Measurements from ENCODE around the gene RAB20. TPM values are rescaled to one million over a fixed set of nuclear protein-coding genes. Genes with fewer than 3 reads are reported as not detected.

Gene RAB20
- total and polyA plus RNA-seq, 9 donors, result 14.5 to 32.6 (median 22.0) TPM

DNA sequence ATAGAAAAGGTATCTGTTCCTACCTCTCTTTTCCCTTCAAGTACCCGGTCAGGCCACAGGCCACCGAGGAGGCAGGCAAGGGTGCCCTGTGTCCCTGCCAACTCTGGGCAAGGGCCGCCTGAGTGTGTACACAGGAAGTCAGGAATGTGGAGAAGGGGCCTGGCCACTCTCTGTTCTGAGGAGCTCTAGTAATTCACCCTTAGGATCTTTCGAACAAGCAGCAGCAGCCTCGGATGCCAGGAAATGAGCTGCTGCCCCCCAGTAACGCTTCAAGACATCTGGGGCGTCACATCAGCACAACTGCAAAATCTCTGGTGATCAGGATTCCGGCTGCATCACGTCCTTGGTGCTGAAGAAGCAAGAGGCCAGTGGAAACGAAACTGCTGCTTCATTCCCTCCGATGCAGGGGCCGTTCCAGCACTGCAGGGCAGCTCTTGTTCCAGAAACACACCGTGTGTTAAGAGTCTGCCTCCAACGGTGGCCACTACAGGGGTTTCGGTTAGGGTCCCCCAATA, 2.0 kb downstream of the RAB20 start:
- intact Hi-C loops (cut with DNase I), result no loop called here
- 7 to 33% (median 10%) methylated on average over 8 to 15 of the region's 15 CpGs for WGBS, 3 donors
- peak overlapping the region; percentile 15 to 95 for H3K27ac ChIP-seq
- no peaks in the 10 kb centered on the region for H3K27me3 ChIP-seq
- H3K36me3 ChIP-seq, result no peaks in the 10 kb centered on the region
- no peak for TF ChIP-seq POLR2A (IDR thresholded peaks at IDR 0.05)
- TF ChIP-seq EP300 (IDR thresholded peaks at IDR 0.05), result no peak
- TF ChIP-seq, protein P1, sequence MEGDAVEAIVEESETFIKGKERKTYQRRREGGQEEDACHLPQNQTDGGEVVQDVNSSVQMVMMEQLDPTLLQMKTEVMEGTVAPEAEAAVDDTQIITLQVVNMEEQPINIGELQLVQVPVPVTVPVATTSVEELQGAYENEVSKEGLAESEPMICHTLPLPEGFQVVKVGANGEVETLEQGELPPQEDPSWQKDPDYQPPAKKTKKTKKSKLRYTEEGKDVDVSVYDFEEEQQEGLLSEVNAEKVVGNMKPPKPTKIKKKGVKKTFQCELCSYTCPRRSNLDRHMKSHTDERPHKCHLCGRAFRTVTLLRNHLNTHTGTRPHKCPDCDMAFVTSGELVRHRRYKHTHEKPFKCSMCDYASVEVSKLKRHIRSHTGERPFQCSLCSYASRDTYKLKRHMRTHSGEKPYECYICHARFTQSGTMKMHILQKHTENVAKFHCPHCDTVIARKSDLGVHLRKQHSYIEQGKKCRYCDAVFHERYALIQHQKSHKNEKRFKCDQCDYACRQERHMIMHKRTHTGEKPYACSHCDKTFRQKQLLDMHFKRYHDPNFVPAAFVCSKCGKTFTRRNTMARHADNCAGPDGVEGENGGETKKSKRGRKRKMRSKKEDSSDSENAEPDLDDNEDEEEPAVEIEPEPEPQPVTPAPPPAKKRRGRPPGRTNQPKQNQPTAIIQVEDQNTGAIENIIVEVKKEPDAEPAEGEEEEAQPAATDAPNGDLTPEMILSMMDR (IDR thresholded peaks at IDR 0.05), result no peak
- peaks cover 6% of the 10 kb centered on the region for H3K4me1 ChIP-seq (ENCODE audit: insufficient read depth)
- H3K9me3 ChIP-seq, result no peaks in the 10 kb centered on the region
- DNase-seq, result peak; percentile 48 to 67 (median 57)
- H3K4me3 ChIP-seq, result peak overlapping the region; percentile 1

GRCh38 chr13:110557610-110558305, 3.8 kb downstream of the RAB20 start:
- intact Hi-C loops (cut with DNase I), result no loop called here
- TF ChIP-seq, protein P1 (IDR thresholded peaks at IDR 0.05), result no peak
- TF ChIP-seq POLR2A (IDR thresholded peaks at IDR 0.05) (no peak), EP300 (IDR thresholded peaks at IDR 0.05) (no peak)
- no peak overlapping the region for H3K27ac ChIP-seq

DNA sequence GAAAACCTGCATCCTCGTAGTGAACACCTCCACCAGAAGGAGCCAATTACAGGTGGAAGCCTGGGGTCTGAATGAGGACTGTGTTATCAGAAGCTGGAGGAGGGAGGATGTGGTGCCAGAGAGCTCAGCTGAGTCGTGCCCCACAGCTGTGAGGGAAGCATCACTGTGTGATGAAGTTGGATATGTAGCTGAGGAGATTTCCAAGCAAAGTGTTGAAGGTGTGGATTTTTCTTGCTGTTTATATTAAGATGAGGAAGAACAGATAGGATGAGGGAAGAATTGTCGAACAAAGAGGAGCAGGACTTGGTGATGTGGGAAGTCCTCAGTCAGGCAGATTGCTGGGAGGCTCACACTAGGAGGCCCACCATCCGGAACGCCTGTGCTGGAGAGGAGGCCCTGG, 4.4 kb downstream of the RAB20 start:
- Histone ChIP-seq H3K27me3 (no peaks in the 10 kb centered on the region), H3K9me3 (no peaks in the 10 kb centered on the region), H3K4me3 (no peak overlapping the region), H3K27ac (no peak overlapping the region), H3K4me1 (ENCODE audit: insufficient read depth) (peaks cover 3% of the 10 kb centered on the region), H3K36me3 (no peaks in the 10 kb centered on the region)
- 90 to 97% (median 92%) methylated on average over 5 of the region's 5 CpGs for WGBS, 3 donors
- no peak for DNase-seq
- intact Hi-C loops (cut with DNase I), result no loop called here
- TF ChIP-seq POLR2A (IDR thresholded peaks at IDR 0.05) (no peak), EP300 (IDR thresholded peaks at IDR 0.05) (no peak)
- TF ChIP-seq, protein P1 (IDR thresholded peaks at IDR 0.05), result no peak

More at GRCh38 chr13:110557610-110558305, 3.8 kb downstream of the RAB20 start:
- peaks cover 5% of the 10 kb centered on the region for H3K4me1 ChIP-seq (ENCODE audit: insufficient read depth)
- 90 to 96% (median 95%) methylated on average over 23 of the region's 23 CpGs for WGBS, 3 donors
- no peaks in the 10 kb centered on the region for H3K9me3 ChIP-seq
- H3K27me3 ChIP-seq, result no peaks in the 10 kb centered on the region
- H3K36me3 ChIP-seq, result no peaks in the 10 kb centered on the region
- no peak overlapping the region for H3K4me3 ChIP-seq
- DNase-seq, result no peak

- no peak overlapping the region for H3K4me3 ChIP-seq
- H3K36me3 ChIP-seq, result no peaks in the 10 kb centered on the region
- H3K9me3 ChIP-seq, result no peaks in the 10 kb centered on the region
- WGBS, 3 donors, result 88 to 100% (median 93%) methylated on average over 1 of the region's 1 CpG
- no peak for DNase-seq
- intact Hi-C loops (cut with DNase I), result no loop called here
- H3K27ac ChIP-seq, result no peak overlapping the region
- TF ChIP-seq, protein P1 (IDR thresholded peaks at IDR 0.05), result no peak
- TF ChIP-seq EP300 (IDR thresholded peaks at IDR 0.05) (no peak), POLR2A (IDR thresholded peaks at IDR 0.05) (no peak)
- peaks cover 7% of the 10 kb centered on the region for H3K4me1 ChIP-seq (ENCODE audit: insufficient read depth)
- no peaks in the 10 kb centered on the region for H3K27me3 ChIP-seq
These were observed 5.3 kb downstream of the RAB20 start for GRCh38 chr13:110556224-110556606.
